HG03196 (cell line): ENCODE results near the gene RTN4RL1.

Experiments
- ATAC-seq: cut with Tn5 transposase; IDR thresholded peaks from one replicate; pipeline ENCODE4 v1.9.1; 2021; ENCODE audit not compliant: unreplicated experiment

RTN4RL1 gene

DNA sequence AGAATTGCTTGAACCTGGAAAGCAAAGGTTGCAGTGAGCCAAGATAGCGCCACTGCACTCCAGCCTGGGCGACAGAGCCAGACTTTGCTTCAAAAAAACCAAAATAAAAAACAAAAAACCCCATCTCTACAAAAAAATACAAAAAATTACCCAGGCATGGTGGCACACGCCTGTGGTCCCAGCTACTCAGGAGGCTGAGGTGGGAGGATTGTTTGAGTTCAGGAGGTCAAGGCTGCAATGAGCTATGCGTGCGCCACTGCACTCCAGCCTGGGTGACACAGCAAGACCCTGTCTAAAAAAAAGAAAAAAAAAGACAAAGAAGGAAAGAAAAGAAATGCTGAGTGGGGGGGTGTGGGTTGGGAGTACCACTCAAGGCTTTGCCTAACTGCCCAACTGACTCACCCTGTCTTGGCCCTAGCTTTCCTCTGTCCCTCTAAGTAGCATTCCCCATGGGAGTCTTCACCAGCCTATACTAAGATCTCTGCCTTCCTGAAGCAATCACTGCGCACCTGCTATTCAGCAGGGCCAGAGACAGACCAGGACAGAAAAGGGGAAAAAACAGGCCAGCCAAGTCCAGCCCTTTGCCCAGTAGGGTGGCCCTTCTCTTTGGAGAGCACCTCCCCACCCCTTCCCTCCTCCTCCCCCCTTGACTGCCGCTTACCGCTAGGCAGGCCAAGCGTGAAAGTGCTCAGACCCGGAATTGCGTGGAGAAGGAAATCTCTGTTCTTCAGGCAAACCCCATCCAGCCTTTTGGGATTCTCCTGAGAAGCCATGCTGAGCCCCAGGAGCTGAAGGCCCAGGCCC is 45.8 kb downstream of the RTN4RL1 start:
- ATAC-seq = no peak

DNA sequence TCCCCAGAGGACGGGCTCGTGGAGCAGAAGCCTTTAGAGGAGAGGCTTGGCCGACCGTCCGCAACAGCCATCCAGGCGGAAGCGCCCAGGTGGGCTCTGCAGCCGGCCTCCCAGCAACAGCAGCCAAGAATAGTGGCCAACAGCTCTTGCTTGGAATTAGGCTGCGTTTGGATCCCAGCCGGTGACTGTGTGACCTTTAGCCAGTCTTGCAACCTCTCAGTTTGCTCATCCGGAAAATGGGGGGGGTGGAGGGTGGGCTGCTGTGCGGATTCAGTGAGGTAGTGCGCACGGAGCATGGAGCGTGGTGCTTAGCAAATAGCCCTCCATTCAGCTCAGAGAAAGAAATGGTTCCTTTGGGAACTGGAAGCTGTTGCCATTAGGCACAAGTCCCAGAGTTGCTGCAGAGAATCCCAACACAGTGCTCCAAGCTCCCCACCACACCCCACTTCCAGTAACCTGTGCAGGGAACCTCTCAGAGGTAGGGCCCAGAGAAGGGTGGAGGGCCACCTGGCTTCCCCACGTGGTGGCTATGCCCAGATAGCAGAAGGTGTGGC is 46.7 kb downstream of the RTN4RL1 start:
- no peak for ATAC-seq

DNA sequence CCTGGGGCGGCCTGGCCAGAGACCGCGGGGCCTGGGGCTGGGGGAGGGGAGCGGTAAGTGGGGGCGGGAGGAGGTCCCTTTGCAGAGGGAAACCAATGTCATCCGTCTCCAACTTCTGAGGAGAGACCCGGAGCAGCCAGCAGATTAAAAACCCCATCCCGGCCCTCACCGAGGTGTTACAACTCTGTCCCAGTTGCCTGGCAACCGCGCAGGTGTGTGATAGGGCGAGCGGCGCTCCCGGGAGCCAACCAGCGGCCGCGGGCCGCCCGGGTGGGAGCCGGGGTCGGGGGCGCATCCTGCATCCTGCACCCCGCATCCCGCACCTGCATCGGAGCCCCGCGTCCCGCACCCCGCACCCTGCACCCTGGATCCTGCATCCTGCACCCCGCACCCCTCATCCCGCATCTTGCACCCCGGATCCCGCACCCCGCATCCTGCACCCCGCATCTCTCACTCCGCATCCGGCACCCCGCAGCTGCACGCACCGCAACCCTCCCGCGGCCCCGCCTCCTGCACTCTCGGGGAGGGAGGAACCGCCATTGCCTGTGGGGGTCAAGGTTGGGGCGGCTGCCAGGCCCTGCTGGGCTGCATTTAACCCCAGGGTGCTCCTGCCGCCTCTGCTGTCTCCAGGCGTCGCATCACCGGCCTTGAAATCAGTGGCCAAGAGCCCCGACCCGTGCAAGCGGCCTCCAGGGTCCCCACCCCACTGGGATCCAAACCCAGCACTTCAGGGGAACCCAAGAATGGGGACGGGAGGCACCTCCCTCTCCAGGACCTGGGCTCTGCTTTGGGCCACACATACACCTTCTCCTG is 47.3 kb downstream of the RTN4RL1 start:
- no peak for ATAC-seq

DNA sequence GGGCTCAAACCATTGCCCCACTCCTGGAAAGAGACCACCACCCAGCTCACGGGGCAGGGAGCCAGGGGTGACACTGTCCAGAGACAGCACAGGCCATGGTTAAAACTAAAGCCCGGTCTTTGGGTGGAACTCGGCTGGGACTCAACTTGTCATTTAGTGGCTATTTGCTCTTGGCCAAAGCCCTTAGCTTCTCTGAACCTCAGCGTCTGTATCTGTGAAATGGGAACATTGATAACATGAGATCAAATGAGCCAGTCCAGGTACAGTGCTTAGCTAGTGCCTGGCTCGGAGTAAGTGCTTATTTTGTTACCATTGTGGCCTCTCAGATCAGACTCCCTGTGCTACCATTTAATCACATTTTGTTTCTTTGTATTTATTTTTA is 48.5 kb downstream of the RTN4RL1 start:
- no peak for ATAC-seq

DNA sequence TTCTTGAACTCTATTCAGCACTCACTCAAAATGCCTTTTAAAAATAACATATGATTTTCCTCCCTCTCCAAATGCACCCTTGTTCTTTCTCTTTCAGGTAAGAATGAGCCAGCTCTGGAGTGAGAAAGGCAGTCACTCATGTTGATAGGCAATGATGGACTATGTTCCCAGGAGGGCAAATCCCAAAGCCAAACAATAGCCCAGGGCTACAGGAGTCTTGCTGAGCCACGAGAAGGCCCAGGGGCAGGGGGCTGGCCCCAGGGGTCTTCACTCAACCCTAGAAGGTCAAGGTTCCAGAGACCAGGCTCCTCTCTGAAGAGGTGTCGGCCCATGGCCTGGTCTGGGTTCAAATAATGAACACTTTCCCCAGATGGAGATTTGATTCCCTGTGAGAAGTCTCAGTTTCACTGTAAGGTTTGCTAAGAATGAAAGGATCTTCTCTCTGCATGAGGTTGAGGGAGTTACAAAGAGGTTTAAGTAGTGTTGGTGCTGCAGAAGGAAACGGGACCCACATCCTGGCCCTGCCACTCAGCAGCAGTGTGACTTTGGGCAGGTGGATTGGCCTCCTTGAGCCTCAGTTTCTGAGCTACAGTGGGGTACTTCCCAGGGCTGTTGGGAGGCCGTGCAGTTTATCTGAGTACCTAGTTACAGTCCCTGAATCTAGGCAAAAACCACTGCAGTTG is 49.0 kb downstream of the RTN4RL1 start:
- ATAC-seq = no peak

DNA sequence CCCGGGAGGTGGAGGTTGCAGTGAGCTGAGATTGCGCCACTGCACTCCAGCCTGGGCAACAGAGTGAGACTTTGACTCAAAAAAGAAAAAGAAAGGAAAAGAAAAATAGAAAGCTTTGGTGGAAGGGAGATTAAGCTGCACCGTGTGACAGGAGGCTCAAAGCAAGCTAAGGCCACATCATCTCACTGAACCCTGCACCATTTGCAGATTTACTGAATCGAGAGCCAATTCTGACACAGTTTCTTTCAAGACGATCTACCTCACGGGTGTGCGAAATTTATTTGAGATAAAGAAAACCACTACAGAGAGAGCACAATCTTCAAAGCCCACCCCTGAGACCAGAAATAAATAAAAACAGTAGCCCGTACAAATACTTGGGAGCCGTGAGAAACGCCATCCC is 49.6 kb downstream of the RTN4RL1 start:
- ATAC-seq = no peak

DNA sequence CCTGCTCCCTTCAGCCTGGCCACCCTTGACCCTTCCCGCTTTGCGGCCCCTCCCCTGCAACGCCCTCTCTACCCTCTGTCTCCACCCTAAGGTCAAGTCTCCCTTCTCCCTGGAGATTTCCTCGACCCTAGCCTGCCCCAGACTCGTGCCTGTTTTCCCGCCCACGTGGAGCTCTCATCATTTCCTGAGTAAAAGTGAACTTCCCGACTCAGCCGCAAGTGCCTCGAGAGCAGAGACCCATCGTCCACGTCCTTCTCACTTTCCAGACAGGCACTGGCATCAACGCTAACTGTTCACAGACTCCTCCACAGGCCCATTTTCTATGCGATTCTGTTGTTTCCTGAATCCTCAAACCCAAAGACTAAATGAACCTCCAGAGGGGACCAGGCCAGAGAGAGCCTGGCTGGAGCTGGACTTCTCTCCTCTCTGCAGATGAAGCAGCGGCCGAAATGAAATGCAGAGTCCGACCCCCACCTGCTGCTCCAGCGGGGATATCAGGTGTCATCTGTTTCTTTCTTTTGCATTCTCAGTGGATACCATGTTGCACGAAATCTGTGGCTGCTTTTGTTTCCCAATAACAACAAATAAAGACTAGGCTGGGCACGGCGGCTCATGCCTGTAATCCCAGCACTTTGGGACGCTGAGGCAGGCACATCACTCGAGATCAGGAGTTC is 52.5 kb downstream of the RTN4RL1 start:
- ATAC-seq = no peak

DNA sequence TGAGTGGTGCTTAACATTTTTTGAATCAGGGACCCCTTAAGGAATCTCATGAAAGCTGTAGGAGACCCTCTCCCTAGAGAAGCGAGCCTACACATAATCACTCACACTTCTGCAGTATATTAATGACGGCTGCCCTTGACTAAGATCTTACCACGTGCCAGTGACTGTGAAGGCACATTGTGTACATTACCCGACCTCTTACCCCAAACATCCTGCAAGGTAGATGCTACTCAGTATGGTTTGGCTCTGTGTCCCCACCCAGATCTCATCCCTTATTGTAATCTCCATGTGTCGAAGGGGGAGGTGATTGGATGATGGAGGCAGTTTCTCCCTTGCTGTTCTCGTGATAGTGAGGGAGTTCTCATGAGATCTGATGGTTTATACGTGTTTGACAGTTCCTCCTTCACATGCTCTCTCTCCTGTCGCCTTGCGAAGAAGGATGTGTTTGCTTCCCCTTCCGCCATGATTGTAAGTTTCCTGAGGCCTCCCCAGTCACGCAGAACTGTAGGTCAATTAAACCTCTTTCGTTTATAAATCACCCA is 54.2 kb downstream of the RTN4RL1 start:
- ATAC-seq = no peak

DNA sequence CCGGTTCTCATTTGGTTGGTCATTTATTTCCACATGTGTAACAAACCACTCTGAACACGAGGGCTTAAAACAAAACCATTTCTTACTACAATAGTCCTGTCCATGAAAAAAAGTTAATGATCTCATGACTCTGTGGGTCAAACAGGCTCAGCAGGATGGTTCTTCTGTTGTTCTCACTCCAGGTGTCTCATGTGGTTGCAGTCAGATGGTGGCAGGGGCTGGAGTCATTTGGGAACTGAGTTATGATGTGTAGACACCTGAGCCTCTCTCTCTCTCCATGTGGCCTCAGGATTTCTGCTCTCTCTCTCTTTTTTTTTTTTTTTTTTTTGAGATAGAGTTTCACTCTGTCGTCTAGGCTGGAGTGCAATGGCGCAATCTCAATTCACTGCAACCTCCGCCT is 55.4 kb downstream of the RTN4RL1 start:
- ATAC-seq = no peak

DNA sequence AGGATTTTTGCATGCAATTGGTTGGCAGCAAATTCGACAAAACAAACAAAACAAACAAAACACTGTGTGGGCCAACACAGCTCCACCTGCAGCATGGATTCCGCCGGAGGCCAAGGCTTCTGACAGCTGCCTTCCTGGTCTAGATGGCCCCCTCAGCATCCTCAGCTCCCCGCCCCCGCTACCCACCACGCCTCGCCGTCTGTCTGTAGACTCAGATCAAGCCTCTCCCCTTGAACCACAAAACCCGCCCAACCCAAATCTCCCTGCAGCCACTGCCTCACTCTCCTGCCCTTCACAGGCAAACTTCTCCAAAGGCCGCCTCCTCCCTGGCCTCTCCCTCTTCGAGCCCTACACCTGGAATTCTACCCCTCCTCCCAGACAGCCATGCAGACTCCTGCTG is 57.9 kb downstream of the RTN4RL1 start:
- no peak for ATAC-seq

DNA sequence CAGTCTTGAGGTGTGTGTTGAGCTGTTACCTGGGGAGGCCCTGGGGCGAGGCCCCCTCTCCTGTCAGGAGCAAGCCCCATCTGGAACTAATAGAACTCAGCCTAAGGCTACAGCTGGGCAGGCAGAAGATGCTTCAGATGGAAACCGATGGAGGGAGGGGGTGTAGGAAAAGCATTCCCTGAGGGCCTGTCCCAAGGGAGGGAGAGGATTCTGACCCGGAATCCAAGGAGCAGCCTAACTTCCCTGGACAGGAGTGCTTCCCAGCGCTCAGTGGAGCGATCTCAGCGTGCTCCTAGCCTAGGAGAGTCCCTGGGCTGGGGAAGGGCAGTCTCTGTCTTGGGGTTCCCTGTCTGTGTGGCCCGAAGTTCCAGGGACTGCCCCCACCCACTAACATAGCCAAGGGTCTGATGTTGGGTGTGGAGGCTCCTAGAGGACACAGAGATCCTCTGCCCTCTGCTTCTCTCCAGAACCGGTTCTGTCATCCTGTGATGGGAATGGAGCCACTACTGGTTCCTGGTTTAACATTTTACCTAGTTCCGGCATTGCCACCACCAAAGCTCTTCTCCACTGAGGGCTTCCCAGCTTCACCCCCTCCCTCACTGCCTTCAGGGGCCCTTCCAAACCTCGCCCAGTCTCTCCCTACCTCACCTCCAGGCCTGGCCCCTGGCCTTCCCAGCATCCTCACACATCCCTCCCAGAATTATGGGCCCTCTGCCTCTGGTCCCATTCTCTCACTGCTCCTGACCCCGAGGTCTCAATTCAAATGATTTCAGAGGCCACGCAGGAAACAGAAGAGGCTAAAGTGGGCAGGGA is 58.7 kb downstream of the RTN4RL1 start:
- ATAC-seq = no peak

DNA sequence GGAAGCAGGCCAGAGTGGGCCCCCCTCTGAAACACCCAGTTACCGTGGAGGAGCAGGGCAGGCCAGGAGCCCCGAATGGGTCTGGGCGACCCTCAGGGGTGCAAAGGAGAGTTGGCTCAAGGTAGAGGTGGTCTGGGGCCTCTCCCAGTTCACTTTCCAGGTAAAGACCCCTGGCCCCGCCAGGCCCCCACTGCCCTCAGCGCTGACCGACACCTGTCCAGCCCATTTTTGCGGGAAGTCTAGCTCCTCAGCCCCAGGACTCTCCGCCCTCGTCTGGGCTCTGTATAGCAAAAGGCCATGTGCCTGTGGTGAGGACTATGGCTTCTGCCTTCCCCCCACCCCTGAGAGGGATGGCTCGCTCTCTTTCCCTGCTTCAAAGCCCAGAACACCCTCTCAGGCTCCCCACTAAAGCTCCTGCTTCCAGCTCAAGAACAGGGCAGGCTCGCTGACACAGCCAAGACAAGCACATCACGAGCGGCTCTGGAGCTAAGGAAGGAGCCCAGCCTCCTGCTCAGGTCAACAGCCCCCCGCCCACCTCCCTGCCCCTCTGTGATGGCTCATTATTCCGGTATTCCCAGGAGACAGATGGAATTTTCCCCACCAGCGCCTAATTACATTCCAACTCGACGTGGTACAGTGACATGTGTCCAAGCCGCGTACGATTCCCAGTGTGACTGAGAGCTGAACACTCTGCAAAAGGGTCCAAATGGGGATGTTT is 59.4 kb downstream of the RTN4RL1 start:
- ATAC-seq = no peak

DNA sequence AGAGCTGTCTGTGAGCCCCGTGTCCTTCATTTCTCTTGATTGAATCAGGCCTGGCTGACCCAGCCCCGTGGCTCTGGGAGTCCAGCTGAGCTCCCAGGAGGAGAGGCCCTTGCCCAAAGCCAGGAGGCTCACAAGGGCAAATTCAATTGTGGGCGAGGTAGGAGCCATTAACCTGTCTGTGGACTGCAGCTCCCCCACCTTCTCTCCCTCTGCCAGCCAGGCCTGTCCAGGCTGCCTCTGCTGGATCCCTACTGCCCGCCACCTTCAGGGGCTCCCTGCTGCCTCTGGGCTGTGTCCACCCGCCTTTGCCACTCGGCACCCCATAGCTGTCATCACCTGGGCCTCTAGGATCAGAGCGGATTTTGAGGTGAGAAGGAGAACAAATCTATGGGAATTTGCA is 61.9 kb downstream of the RTN4RL1 start:
- no peak for ATAC-seq

DNA sequence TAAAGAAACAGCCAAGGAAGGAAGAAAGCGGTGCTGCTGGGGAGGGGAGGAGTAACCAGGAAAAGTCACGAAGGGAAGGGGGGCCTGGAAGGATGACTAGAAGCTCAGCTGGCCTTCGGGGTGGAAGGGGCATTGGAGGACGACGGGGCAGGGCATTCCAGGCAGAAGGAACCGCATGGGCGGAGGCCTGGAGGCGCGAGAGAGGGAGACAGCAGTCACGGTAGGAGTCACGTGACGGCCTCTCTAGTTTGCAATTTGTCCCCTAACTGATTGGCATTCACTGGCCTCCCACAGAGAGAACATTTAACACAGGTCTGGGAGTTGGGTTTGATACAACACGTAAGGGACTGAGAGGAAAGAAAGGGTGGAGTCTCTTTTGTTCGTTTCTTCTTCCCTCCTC is 63.9 kb downstream of the RTN4RL1 start:
- no peak for ATAC-seq

DNA sequence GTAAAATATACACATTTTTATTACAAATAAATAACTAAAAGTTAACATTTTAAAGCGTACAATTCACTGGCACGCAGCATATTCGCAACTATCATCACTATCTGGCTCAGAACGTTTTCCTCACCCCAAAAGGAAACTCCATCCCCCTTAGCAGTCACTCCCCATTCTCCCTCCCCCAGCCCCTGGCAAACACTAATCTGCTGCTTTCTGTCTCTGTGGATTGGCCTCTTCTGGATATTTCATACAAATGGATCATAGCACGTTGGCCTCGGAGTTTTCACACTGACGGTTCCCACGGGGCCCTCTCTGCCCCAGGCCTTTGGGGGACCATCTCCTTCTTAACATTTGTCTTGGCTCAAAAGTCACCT is 64.6 kb downstream of the RTN4RL1 start:
- ATAC-seq = no peak

DNA sequence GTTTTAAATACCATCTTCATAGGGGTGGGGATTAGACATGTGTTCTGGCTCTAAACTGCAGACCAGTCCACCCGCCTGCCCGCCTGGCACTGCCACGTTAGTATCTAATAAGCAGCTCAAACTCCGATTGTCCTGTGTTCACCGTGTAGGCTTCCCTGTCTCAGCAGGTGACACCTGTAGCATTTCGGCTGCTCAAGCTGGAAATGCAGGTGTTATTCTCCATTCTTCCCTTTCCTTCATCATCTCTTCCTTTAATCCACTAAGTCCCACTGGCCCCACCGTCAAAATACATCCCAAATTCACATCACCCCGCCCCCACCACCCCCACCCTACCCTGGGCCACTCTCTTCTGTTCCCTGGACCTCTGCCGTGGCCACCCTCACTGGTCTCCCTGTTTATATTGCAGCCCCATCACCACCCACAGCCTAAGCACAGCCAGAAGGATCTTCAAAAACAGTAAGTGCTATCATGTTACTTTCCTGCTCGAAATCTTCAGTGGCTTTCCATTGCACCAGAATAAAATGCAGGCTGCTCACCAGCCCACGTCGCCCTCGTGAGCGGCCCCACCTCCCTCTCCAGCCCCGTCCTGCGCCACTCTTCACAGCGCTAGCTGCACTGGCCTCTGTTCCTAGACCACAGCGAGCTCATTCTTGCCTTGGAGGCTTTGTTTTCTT is 65.1 kb downstream of the RTN4RL1 start:
- ATAC-seq = no peak

DNA sequence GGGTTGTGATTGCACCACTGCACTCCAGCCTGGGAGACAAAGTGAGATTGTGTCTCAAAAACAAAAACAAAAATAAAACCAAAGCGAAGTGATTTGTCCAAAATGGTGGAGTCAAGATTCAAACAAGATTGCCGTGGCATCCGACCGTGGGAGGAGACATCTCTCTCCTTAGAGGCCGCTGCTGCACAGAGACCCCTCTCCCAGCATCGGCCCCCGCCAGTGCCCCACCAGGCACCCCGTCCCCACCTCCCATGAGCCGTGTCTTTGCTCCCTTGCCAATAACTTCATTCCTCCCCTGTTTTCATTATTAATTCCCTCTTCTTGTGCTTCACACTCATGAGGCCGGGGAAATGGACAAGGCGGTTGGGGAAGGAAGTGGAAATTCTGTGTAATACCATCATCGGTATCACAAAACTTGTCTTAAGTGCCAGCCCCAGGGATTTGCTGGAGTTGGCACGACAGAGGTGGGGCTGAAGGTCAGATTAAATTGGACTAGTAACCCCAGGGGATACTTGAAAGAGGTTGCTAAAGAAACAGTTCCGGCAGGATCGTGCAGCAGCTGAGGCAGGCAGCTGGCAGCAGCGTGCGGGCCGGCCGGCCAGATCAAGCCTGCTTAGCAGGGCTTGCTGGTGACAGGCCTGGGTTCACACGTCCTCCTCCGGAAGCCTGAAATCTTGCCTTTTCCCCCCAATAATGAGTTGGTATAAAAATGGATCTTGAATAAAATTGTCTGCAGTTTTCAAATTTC is 66.8 kb downstream of the RTN4RL1 start:
- no peak for ATAC-seq

DNA sequence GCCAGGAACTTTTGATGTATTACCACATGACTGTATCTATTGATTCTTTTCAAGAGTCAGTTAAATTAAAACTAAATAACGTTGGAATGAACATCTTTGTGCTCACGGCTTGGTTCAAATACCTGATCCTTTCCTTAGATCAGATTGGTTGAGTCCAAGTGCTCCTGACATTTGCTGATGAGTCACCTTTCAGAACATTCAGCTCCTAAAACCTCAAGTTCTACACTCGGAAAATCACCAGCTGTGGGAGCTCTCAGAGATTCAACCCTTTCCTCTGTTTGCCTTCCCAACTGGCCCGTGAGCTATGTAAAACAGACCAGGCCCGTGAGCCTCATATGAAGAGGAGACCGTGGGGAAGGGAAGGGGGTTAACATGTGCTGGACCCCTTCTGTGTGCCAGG is 68.1 kb downstream of the RTN4RL1 start:
- no peak for ATAC-seq
